ENCODE data around the gene UTP20.

- no peak for TF ChIP-seq CTCF (conservative IDR thresholded peaks at IDR 0.05; ENCODE audit: low read depth, low read length)
- TF ChIP-seq NFE2L2 (IDR thresholded peaks at IDR 0.05; ENCODE audit: low read depth, low read length): no peak
- no peak for TF ChIP-seq POLR2A (IDR thresholded peaks at IDR 0.05; ENCODE audit: low read depth, low read length)
Measured at GRCh38 chr12:101276433-101276832, 3.5 kb upstream of the UTP20 start.

All from IMR-90 (cell line).